PC-9 (cell line): Measurements from ENCODE around the gene MRC2. TPM values are rescaled to one million over a fixed set of nuclear protein-coding genes. Genes with fewer than 3 reads are reported as not detected.

Source experiments
- BruUV-seq: library from RNA; stranded (reverse); fragments of 400-500 nt; replicated peaks from 2 replicates; lab custom pipeline; 2021; lab: Mats Ljungman, UMichigan
- CTCF ChIA-PET: fragments of 300-600 bp; sonication (Branson Sonifier 250); formaldehyde crosslinking; loops from one replicate; lab custom pipeline; 2022; ENCODE audit warnings: antibody characterized with exemption; lab: Charles Lee
- POLR2A ChIA-PET: fragments of 300-600 bp; sonication (Branson Sonifier 250); formaldehyde crosslinking; loops from one replicate; lab custom pipeline; 2022; ENCODE audit warnings: antibody characterized with exemption; ENCODE audit not compliant: unreplicated experiment; lab: Charles Lee
- DNase-seq, 2 experiments: peaks; one replicate each; pipeline versions ENCODE4 v3.0.0 to v3.0.0-alpha.2; 2015 to 2022; ENCODE audit warnings: mixed read lengths in 1 of 2
- H2AFZ ChIP-seq: fragments of 200-600 bp; sonication (generic); 2 replicates; pipeline ENCODE4 v1.8.1; 2017; ENCODE audit warnings: antibody characterized with exemption
- H3F3A ChIP-seq: fragments of 200-600 bp; sonication (generic); 2 replicates; pipeline ENCODE4 v1.8.1; 2017; ENCODE audit warnings: antibody characterized with exemption, mild to moderate bottlenecking, low read depth; ENCODE audit not compliant: insufficient read depth
- H3K27ac ChIP-seq: fragments of 200-600 bp; sonication (generic); 2 replicates; pipeline ENCODE4 v1.6.1; 2016; ENCODE audit warnings: mixed run types
- H3K27me3 ChIP-seq: fragments of 200-600 bp; sonication (generic); 2 replicates; pipeline ENCODE4 v1.6.1; 2016; ENCODE audit warnings: low read depth, mixed run types; ENCODE audit not compliant: insufficient read depth
- H3K36me3 ChIP-seq: fragments of 200-600 bp; sonication (generic); 2 replicates; pipeline ENCODE4 v1.6.1; 2016; ENCODE audit warnings: low read depth, mixed run types
- H3K4me1 ChIP-seq: fragments of 200-600 bp; sonication (generic); replicated peaks from 2 replicates; pipeline ENCODE4 v1.6.1; 2016; ENCODE audit warnings: mixed run types; ENCODE audit not compliant: insufficient read depth
- H3K4me2 ChIP-seq: fragments of 200-600 bp; sonication (generic); 2 replicates; pipeline ENCODE4 v1.6.1; 2017; ENCODE audit warnings: mixed run types
- H3K4me3 ChIP-seq: fragments of 200-600 bp; sonication (generic); 2 replicates; pipeline ENCODE4 v1.6.1; 2016; ENCODE audit warnings: mixed run types
- H3K79me2 ChIP-seq: fragments of 200-600 bp; sonication (generic); 2 replicates; pipeline ENCODE4 v1.6.1; 2017; ENCODE audit warnings: low read depth, mixed run types
- H3K9me2 ChIP-seq: fragments of 200-600 bp; sonication (generic); 2 replicates; pipeline ENCODE4 v1.8.1; 2017; ENCODE audit warnings: mild to moderate bottlenecking; ENCODE audit not compliant: insufficient read depth
- H3K9me3 ChIP-seq: fragments of 200-600 bp; sonication (generic); 2 replicates; pipeline ENCODE4 v1.8.1; 2016; ENCODE audit warnings: low read depth; ENCODE audit not compliant: insufficient read depth
- H4K20me1 ChIP-seq: fragments of 200-600 bp; sonication (generic); 2 replicates; pipeline ENCODE4 v1.8.1; 2017; ENCODE audit not compliant: insufficient read depth
- CTCF ChIP-seq: fragments of 200-600 bp; sonication (generic); conservative IDR thresholded peaks from 2 replicates; pipeline ENCODE4 v1.6.1; 2017; ENCODE audit warnings: mixed run types, antibody characterized with exemption, mild to moderate bottlenecking, moderate library complexity
- EZH2 ChIP-seq: fragments of 200-600 bp; sonication (generic); IDR thresholded peaks from 2 replicates; pipeline ENCODE4 v1.8.0; 2017; ENCODE audit warnings: antibody characterized with exemption, low read depth
- intact Hi-C: fragments of 100-400 bp; cut with micrococcal nuclease; formaldehyde crosslinking; loops from one replicate; pipeline ENCODE4 v1.10.0; 2022; ENCODE audit not compliant: unreplicated experiment
- total RNA-seq: library from RNA; stranded (reverse); gene quantifications from 2 replicates; pipeline ENCODE4 v1.2.3, GENCODE V29; 2021

The MRC2 gene
- total RNA-seq, 1 experiment from 2014 or later = 1.0 TPM

GRCh38 chr17:62716834-62717588, 89.5 kb downstream of the MRC2 start:
- Histone ChIP-seq H4K20me1 (no peaks in the 10 kb centered on the region), H3K36me3 (no peaks in the 10 kb centered on the region), H3K27ac (no peak overlapping the region), H3K9me3 (no peaks in the 10 kb centered on the region), H3F3A (peaks cover 11% of the 10 kb centered on the region; the same call in 1 of the 2 replicates), H3K4me1 (peaks cover 25% of the 10 kb centered on the region), H3K27me3 (no peaks in the 10 kb centered on the region), H2AFZ (no peak overlapping the region), H3K4me2 (no peak overlapping the region), H3K79me2 (no peaks in the 10 kb centered on the region), H3K4me3 (no peak overlapping the region), H3K9me2 (no peaks in the 10 kb centered on the region)
- TF ChIP-seq EZH2 (no peak), CTCF (no peak)
- ChIA-PET POLR2A (interaction anchor here (0.5 to 0.6 kb wide), 2 partner anchors 29 to 1223 kb away, joined by 5 read pairs; no protein-coding TSS in a partner anchor), CTCF (no interaction called here)
- peak in 1 of 2 experiments; percentile 21 for DNase-seq
- BruUV-seq = no TSS peak
- intact Hi-C loops = loop anchor here (5.0 kb wide), 2 partner anchors 45 to 60 kb away; no protein-coding TSS in a partner anchor

GRCh38 chr17:62717589-62717855, 90.1 kb downstream of the MRC2 start:
- H3K9me3 ChIP-seq = no peaks in the 10 kb centered on the region
- H3K4me1 ChIP-seq = peaks cover 28% of the 10 kb centered on the region
- peaks cover 11% of the 10 kb centered on the region; the same call in 1 of the 2 replicates for H3F3A ChIP-seq
- H3K4me3 ChIP-seq = no peak overlapping the region
- H3K27ac ChIP-seq = no peak overlapping the region
- no TSS peak for BruUV-seq
- CTCF ChIA-PET = no interaction called here
- no peaks in the 10 kb centered on the region for H4K20me1 ChIP-seq
- H3K79me2 ChIP-seq = no peaks in the 10 kb centered on the region
- no peak for DNase-seq
- no peak overlapping the region for H3K4me2 ChIP-seq
- no peak overlapping the region for H2AFZ ChIP-seq
- no peaks in the 10 kb centered on the region for H3K36me3 ChIP-seq
- no peaks in the 10 kb centered on the region for H3K9me2 ChIP-seq
- POLR2A ChIA-PET = no interaction called here
- intact Hi-C loops = loop anchor here (5.0 kb wide), 2 partner anchors 45 to 60 kb away; no protein-coding TSS in a partner anchor
- TF ChIP-seq CTCF = no peak
- TF ChIP-seq EZH2 = no peak
- H3K27me3 ChIP-seq = no peaks in the 10 kb centered on the region

GRCh38 chr17:62717889-62718288, 90.4 kb downstream of the MRC2 start:
- H3K27me3 ChIP-seq = no peaks in the 10 kb centered on the region
- H3K9me3 ChIP-seq = no peaks in the 10 kb centered on the region
- ChIA-PET POLR2A (no interaction called here), CTCF (no interaction called here)
- no peak for DNase-seq
- no peaks in the 10 kb centered on the region for H3K36me3 ChIP-seq
- no peaks in the 10 kb centered on the region for H4K20me1 ChIP-seq
- H2AFZ ChIP-seq = no peak overlapping the region
- no peak overlapping the region for H3K27ac ChIP-seq
- H3K4me2 ChIP-seq = no peak overlapping the region
- no peak for TF ChIP-seq EZH2
- TF ChIP-seq CTCF = no peak
- H3K4me1 ChIP-seq = peaks cover 29% of the 10 kb centered on the region
- H3K4me3 ChIP-seq = no peak overlapping the region
- no TSS peak for BruUV-seq
- H3K79me2 ChIP-seq = no peaks in the 10 kb centered on the region
- peaks cover 11% of the 10 kb centered on the region; the same call in 1 of the 2 replicates for H3F3A ChIP-seq
- intact Hi-C loops = loop anchor here (5.0 kb wide), 2 partner anchors 44 to 59 kb away; no protein-coding TSS in a partner anchor
- no peaks in the 10 kb centered on the region for H3K9me2 ChIP-seq
